ENCODE results near the gene TMED10. TPM values are rescaled to one million over a fixed set of nuclear protein-coding genes. Genes with fewer than 3 reads are reported as not detected.

The TMED10 gene
- total RNA-seq, 2 donors from 2014 or later: 187 to 235 TPM

DNA sequence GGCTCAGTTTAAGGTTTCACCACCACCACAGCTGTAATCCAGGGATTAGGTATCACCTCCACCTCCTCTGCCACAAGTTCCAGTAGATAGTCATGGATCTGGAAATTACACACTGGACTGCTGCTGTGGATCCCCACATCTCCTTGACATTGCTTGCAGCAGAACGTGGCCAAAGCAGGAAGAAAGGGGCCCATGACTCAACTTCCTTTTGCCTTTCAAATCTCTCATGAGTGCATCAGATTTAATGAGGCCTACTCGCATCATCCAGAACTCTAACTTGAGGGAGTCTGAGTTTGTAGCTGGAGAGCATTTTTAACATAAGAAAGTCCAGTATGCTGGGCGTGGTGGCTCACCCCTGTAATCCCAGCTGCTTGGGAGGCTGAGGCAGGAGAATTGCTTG lies 29.2 kb upstream of the TMED10 start:
- Mint-ChIP-seq H3K27me3 (ENCODE audit: low read depth) (no peaks in the 10 kb centered on the region), H3K27ac (peak overlapping the region; percentile 69), H3K36me3 (ENCODE audit: insufficient read depth in 2 of 2) (peaks cover 0 to 3% of the 10 kb centered on the region in 2 donors), H3K4me1 (ENCODE audit: low read depth) (peaks cover 25% of the 10 kb centered on the region), H3K9me3 (no peaks in the 10 kb centered on the region), H3K4me3 (peak overlapping the region in 1 of 2 donors; percentile 2)
- ATAC-seq (replicated peaks in 1 of 2) (peak; percentile 71 to 84), DNase-seq (peak; percentile 10 to 35)

DNA sequence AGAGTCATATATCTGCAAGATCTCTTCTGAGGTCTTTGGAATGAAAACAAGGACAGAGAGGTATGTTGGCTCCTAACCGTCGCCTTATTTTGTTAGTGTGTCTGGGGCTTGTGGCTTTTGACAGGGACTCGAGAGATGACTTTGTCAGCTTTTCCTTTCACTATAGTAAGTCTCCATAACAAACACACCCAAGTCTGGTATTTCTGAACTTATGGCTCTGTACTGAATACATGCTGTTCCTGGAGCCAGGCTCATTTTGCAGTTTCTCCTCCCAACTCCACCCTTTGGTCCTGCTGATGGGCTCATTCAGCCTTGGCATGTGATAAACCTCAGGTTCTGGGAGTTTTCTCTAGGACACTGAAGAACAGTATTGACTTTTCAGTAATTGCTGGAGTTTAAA lies 27.7 kb upstream of the TMED10 start:
- peak in 1 of 2 donors; percentile 57 for ATAC-seq (replicated peaks in 1 of 2)
- H3K4me3 Mint-ChIP-seq: no peak overlapping the region
- H3K36me3 Mint-ChIP-seq (ENCODE audit: insufficient read depth in 2 of 2): peaks cover 0 to 3% of the 10 kb centered on the region in 2 donors
- H3K27me3 Mint-ChIP-seq (ENCODE audit: low read depth): no peaks in the 10 kb centered on the region
- H3K4me1 Mint-ChIP-seq (ENCODE audit: low read depth): peaks cover 25% of the 10 kb centered on the region
- DNase-seq: no peak
- H3K27ac Mint-ChIP-seq: no peak overlapping the region
- H3K9me3 Mint-ChIP-seq: no peaks in the 10 kb centered on the region

DNA sequence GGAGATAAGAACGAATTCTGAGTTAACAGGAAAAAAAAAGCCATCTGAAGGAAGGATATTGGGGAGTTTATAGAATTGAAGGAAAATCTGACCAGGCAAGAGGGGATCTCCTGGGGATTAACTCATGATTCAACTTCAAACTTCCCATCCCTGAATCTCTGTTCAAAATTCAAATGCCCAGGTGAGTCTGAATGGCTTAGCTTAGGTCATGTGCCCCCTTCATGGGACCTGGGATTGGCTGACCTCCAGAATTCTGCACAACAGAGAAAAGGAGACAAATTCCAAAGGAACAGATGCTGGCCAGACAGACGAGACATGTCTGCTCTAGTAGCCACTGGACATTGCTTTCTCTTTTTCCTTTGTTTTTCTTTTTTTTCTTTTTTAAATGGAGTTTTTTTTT lies 26.2 kb upstream of the TMED10 start:
- H3K4me1 Mint-ChIP-seq (ENCODE audit: low read depth): peaks cover 25% of the 10 kb centered on the region
- no peak for ATAC-seq (replicated peaks in 1 of 2)
- no peaks in the 10 kb centered on the region for H3K9me3 Mint-ChIP-seq
- H3K36me3 Mint-ChIP-seq (ENCODE audit: insufficient read depth in 2 of 2): peaks cover 0 to 3% of the 10 kb centered on the region in 2 donors
- DNase-seq: no peak
- no peak overlapping the region for H3K27ac Mint-ChIP-seq
- H3K4me3 Mint-ChIP-seq: no peak overlapping the region
- no peaks in the 10 kb centered on the region for H3K27me3 Mint-ChIP-seq (ENCODE audit: low read depth)

DNA sequence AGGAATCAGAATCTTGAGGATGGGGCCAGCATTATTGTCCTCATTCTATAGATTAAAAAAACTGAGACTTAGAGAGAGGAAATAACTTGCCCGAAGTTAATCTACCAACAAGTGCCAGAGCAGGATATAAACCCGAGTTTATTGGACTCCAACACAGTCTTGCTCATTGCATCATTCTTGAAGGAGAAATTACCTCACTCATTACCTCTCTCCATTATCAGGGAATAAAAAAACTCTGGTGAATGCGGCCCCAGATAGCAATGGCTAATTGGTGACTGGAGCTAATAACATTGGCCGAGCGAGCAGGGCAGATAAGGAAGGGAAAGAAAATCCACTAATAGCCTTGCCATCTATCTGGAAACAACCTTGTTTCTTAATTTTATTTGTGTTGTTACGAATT lies 24.7 kb upstream of the TMED10 start:
- H3K4me1 Mint-ChIP-seq (ENCODE audit: low read depth): peaks cover 18% of the 10 kb centered on the region
- no peak for DNase-seq
- no peak for ATAC-seq (replicated peaks in 1 of 2)
- H3K9me3 Mint-ChIP-seq: no peaks in the 10 kb centered on the region
- no peaks in the 10 kb centered on the region for H3K27me3 Mint-ChIP-seq (ENCODE audit: low read depth)
- no peak overlapping the region for H3K27ac Mint-ChIP-seq
- no peak overlapping the region for H3K4me3 Mint-ChIP-seq
- peaks cover 0 to 3% of the 10 kb centered on the region in 2 donors for H3K36me3 Mint-ChIP-seq (ENCODE audit: insufficient read depth in 2 of 2)

DNA sequence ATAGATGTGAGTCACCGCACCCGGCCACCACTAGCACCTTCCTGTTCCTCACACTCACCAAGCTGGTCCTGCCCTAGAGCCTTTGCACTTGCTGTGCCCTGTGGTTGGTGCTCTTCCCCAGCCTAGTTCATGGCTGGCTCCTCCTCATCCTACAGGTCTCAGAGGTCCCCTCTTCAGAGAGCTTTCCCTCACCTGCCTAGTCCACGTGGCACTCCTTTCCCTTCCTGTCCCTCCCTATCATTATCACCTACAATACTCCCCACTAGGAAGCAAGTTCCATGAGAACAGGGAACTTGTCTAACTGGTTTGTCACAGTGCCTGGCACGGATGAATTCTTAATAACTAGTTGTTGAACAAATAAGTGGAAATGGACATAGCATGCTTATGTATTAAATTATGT lies 24.0 kb upstream of the TMED10 start:
- H3K9me3 Mint-ChIP-seq: no peaks in the 10 kb centered on the region
- no peaks in the 10 kb centered on the region for H3K27me3 Mint-ChIP-seq (ENCODE audit: low read depth)
- no peak overlapping the region for H3K4me3 Mint-ChIP-seq
- ATAC-seq (replicated peaks in 1 of 2) (no peak), DNase-seq (no peak)
- peaks cover 12% of the 10 kb centered on the region for H3K4me1 Mint-ChIP-seq (ENCODE audit: low read depth)
- H3K27ac Mint-ChIP-seq: no peak overlapping the region
- no peaks in the 10 kb centered on the region for H3K36me3 Mint-ChIP-seq (ENCODE audit: insufficient read depth in 2 of 2)

DNA sequence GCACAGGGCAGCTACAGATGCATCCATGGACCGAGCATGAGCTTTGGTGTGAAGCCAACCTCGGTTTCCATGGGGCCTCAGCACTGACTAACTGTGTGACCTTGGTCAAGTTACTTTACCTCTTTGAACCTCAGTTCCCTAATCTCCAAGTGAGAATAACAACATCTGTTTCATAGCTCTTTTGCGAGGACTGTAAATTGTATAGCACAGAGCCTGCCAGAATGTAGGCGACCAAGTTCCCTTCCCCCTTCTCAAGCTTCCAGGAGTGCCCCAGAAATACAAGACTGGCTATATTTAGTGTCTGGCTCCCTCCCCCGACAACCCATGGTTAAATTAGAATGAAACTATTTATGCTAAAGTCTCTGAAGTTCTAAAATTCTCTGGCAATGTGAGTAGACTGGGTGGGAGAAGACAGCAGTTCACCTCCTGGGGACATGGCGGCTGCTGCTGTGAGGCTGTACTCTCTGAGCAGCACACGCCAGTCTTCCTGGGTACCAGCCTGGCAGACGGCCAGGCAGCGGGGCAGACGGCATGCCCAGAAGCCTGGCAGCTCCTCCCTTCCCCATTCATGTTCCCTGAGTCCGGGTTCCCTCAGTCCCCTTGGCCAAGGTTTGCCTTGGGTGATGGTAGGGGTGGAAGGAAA lies 22.0 kb upstream of the TMED10 start:
- no peak overlapping the region for H3K27ac Mint-ChIP-seq
- H3K4me1 Mint-ChIP-seq (ENCODE audit: low read depth): no peaks in the 10 kb centered on the region
- H3K4me3 Mint-ChIP-seq: no peak overlapping the region
- no peaks in the 10 kb centered on the region for H3K9me3 Mint-ChIP-seq
- DNase-seq (no peak), ATAC-seq (replicated peaks in 1 of 2) (no peak)
- no peaks in the 10 kb centered on the region for H3K27me3 Mint-ChIP-seq (ENCODE audit: low read depth)
- H3K36me3 Mint-ChIP-seq (ENCODE audit: insufficient read depth in 2 of 2): no peaks in the 10 kb centered on the region

DNA sequence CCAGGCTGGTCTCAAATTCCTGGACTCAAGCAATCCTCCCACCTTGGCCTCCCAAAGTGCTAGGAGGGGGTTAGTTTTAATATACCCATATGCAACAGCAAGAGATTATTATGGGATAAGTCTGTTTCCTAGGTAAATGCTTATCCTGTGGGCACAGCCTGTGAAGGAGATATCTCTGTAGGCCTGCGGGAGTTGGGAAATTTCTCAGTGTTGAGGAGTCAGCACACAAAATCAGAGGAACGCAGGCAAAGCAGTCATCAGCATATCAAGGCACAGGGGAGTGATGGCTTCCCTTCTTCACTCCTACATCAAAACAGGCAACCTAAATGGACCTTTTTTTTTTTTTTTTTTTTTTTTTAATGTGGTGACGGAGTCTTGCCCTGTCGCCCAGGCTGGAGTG lies 20.9 kb upstream of the TMED10 start:
- ATAC-seq (replicated peaks in 1 of 2) (no peak), DNase-seq (no peak)
- Mint-ChIP-seq H3K36me3 (ENCODE audit: insufficient read depth in 2 of 2) (no peaks in the 10 kb centered on the region), H3K4me3 (no peak overlapping the region), H3K4me1 (ENCODE audit: low read depth) (no peaks in the 10 kb centered on the region), H3K27ac (no peak overlapping the region), H3K9me3 (no peaks in the 10 kb centered on the region), H3K27me3 (ENCODE audit: low read depth) (no peaks in the 10 kb centered on the region)

DNA sequence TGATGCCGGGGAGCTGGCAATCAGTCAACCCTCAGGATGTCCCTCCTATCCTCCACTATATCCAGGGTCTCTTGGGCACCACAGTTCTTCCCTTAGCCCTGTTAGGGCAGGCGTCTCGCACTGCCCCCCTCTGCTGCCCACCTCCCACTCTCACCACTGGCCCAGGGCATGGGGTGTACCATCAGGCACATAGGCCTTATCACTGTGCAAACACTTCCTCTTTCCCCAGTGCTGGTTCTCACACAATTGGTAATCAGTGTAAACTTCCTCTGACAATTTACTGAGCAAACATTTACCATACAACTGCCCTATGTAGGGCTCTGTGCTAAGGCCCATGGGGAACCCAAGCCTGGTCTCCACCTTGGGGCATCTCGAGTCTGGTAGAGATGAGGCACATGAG lies 20.1 kb upstream of the TMED10 start:
- Mint-ChIP-seq H3K9me3 (no peaks in the 10 kb centered on the region), H3K4me1 (ENCODE audit: low read depth) (no peaks in the 10 kb centered on the region), H3K27me3 (ENCODE audit: low read depth) (no peaks in the 10 kb centered on the region), H3K36me3 (ENCODE audit: insufficient read depth in 2 of 2) (no peaks in the 10 kb centered on the region), H3K4me3 (no peak overlapping the region), H3K27ac (no peak overlapping the region)
- ATAC-seq (replicated peaks in 1 of 2) (no peak), DNase-seq (no peak)

DNA sequence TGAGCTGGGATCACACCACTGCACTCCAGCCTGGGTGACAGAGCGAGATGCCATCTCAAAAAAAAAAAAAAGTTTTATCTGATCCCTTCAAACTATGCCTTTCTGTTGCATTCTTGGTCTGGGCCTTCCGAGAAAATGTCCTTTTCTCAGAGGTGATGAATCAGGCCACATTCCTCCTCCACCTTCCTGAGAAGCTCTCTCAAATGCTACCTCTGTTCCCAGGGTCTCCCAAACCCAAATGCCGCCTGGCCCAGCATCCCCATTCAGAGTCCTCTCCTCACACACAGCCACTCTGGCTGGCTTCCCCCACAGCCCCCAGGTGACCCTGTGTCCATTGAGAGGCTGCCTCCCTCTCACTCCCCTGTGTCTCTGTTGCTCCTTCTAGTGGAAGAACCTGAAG lies 19.7 kb upstream of the TMED10 start:
- ATAC-seq (replicated peaks in 1 of 2) (no peak), DNase-seq (no peak)
- Mint-ChIP-seq H3K4me1 (ENCODE audit: low read depth) (no peaks in the 10 kb centered on the region), H3K4me3 (no peak overlapping the region), H3K27ac (no peak overlapping the region), H3K9me3 (no peaks in the 10 kb centered on the region), H3K27me3 (ENCODE audit: low read depth) (no peaks in the 10 kb centered on the region), H3K36me3 (ENCODE audit: insufficient read depth in 2 of 2) (no peaks in the 10 kb centered on the region)

DNA sequence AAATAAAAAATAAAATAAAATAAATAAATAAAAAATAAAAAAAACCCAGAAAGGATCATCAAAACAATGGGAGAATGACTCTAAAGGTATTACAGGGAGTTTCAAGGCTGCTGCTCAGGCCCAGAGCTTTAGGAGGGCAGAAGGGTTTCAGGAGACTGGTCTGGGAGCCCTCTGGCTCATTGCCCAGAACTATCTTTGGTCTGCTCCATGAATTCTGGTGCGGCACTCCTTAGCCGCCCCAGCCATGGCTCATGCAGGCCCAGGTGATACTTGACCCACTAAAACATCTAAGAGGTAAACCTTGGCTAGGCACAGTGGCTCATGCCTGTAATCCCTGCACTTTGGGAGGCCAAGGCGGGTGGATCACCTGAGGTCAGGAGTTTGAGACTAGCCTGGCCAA lies 14.7 kb upstream of the TMED10 start:
- H3K27me3 Mint-ChIP-seq (ENCODE audit: low read depth): peaks cover 21% of the 10 kb centered on the region
- no peaks in the 10 kb centered on the region for H3K4me1 Mint-ChIP-seq (ENCODE audit: low read depth)
- H3K9me3 Mint-ChIP-seq: no peaks in the 10 kb centered on the region
- no peak overlapping the region for H3K27ac Mint-ChIP-seq
- no peak for ATAC-seq (replicated peaks in 1 of 2)
- H3K36me3 Mint-ChIP-seq (ENCODE audit: insufficient read depth in 2 of 2): no peaks in the 10 kb centered on the region
- DNase-seq: no peak
- no peak overlapping the region for H3K4me3 Mint-ChIP-seq

DNA sequence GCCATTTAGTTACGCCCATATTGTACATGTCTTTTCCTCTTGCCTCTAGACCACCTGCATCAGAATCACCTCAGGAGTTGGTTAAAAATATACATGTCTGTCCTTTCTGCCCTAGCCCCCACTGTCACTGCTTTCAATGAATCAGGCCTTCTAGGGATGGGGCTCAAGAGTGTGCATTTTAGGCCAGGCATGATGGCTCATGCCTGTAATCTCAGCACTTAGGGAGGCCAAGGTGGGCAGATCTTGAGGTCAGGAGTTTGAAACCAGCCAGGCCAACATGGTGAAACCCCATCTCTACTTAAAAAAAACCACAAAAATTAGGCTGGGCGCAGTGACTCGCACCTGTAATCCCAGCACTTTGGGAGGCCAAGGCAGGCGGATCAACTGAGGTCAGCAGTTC lies 13.6 kb upstream of the TMED10 start:
- no peak overlapping the region for H3K27ac Mint-ChIP-seq
- H3K36me3 Mint-ChIP-seq (ENCODE audit: insufficient read depth in 2 of 2): no peaks in the 10 kb centered on the region
- H3K9me3 Mint-ChIP-seq: no peaks in the 10 kb centered on the region
- H3K27me3 Mint-ChIP-seq (ENCODE audit: low read depth): peaks cover 27% of the 10 kb centered on the region
- no peak overlapping the region for H3K4me3 Mint-ChIP-seq
- DNase-seq (no peak), ATAC-seq (replicated peaks in 1 of 2) (no peak)
- H3K4me1 Mint-ChIP-seq (ENCODE audit: low read depth): no peaks in the 10 kb centered on the region

DNA sequence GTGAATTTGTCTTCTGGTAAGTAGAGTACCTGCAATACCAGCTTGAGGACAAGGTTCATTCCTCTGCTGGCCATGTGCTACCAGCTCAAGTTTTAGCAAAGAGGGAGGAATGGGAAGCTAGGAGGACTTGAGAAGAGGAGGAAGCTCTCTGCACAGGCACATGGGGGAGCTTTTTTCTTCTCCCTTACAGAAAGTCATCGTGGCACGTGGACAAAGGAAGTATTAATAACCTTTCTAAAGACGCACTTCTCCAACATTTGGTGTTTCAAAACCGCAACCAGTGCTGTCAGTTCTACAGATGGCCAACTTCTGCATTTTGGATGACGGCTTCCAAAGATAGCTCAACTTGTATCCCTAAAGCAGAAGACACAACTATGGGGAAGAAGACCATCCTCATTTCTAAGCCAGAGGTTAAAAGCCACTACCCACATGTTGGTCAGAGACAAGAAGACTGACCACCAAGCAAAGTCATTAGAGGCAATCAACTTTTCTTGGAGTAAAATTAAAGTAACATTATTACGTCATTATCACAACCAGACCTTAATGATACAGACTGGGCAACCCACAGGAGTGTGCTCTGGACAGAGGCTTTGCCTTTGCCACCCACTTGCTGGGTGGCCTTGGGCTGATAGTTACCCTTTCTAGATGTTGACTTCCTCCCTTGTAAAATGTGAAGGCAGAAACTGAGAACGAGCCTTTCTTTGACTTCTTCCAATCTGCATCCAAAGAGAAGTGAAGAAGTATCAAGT lies 12.3 kb upstream of the TMED10 start:
- DNase-seq: no peak
- ATAC-seq (replicated peaks in 1 of 2): no peak
- Mint-ChIP-seq H3K9me3 (no peaks in the 10 kb centered on the region), H3K4me3 (no peak overlapping the region), H3K4me1 (ENCODE audit: low read depth) (peaks cover 8% of the 10 kb centered on the region), H3K27me3 (ENCODE audit: low read depth) (peaks cover 27% of the 10 kb centered on the region), H3K27ac (no peak overlapping the region), H3K36me3 (ENCODE audit: insufficient read depth in 2 of 2) (no peaks in the 10 kb centered on the region)

DNA sequence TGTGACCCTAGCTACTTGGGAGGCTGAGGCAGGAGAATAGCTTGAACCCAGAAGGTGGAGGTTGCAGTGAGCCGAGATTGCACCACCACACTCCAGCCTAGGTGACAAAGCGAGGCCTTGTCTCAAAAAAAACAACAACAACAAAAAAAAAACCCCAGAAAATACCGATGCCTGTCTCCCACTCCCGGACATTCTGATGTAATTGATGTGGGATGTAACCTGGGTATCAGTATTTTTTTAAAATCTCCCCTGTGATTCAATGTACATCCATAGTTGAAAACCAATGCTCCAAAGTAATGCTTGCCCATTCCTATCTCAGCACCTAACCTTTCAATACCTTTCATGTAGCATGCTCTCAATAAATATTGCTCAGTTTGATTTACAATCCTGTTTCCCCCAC lies 11.7 kb upstream of the TMED10 start:
- no peak for DNase-seq
- ATAC-seq (replicated peaks in 1 of 2): no peak
- Mint-ChIP-seq H3K27me3 (ENCODE audit: low read depth) (peaks cover 27% of the 10 kb centered on the region), H3K27ac (no peak overlapping the region), H3K4me1 (ENCODE audit: low read depth) (peaks cover 8% of the 10 kb centered on the region), H3K9me3 (no peaks in the 10 kb centered on the region), H3K36me3 (ENCODE audit: insufficient read depth in 2 of 2) (no peaks in the 10 kb centered on the region), H3K4me3 (no peak overlapping the region)

DNA sequence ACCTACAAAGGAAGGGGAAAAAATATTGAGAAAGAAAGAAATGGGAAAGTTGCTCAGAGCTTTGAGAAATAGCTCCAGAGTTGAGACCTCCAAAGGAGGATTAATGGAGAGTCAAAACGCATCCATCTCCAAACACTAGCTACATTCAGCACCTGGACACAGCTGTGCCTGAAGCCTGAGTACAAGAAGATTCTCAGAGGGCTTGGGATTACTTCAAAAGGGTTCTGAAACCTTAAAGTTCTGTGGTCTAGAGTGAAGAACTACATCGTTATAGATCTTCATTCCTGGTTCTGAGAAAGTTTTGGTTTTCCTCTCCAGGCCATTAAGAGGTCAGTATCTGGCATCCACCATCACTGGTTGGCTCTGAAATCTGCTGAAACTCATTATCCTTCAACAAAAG lies 10.5 kb upstream of the TMED10 start:
- Mint-ChIP-seq H3K27me3 (ENCODE audit: low read depth) (peaks cover 27% of the 10 kb centered on the region), H3K36me3 (ENCODE audit: insufficient read depth in 2 of 2) (no peaks in the 10 kb centered on the region), H3K4me3 (no peak overlapping the region), H3K9me3 (no peaks in the 10 kb centered on the region), H3K4me1 (ENCODE audit: low read depth) (peaks cover 8% of the 10 kb centered on the region), H3K27ac (no peak overlapping the region)
- no peak for DNase-seq
- no peak for ATAC-seq (replicated peaks in 1 of 2)
